Stimulated activated CD8-positive, alpha-beta memory T cell treated with anti-CD3 and anti-CD28 coated beads, Interleukin-12 subunit alpha, Interleukin-12 subunit beta, amount 100 ng/mL, for 24 hours (primary cell): Measurements from ENCODE around the gene ARFGAP1.
"Not testable (repeated sequence)": the region's sequence is repeated elsewhere in the genome, so short reads cannot be mapped to it uniquely, and the experiment has no call there.

Source experiments
- DNase-seq: peaks from one replicate; pipeline ENCODE4 v3.0.0-alpha.2; 2020; ENCODE audit errors: extremely low read depth

Gene ARFGAP1

DNA sequence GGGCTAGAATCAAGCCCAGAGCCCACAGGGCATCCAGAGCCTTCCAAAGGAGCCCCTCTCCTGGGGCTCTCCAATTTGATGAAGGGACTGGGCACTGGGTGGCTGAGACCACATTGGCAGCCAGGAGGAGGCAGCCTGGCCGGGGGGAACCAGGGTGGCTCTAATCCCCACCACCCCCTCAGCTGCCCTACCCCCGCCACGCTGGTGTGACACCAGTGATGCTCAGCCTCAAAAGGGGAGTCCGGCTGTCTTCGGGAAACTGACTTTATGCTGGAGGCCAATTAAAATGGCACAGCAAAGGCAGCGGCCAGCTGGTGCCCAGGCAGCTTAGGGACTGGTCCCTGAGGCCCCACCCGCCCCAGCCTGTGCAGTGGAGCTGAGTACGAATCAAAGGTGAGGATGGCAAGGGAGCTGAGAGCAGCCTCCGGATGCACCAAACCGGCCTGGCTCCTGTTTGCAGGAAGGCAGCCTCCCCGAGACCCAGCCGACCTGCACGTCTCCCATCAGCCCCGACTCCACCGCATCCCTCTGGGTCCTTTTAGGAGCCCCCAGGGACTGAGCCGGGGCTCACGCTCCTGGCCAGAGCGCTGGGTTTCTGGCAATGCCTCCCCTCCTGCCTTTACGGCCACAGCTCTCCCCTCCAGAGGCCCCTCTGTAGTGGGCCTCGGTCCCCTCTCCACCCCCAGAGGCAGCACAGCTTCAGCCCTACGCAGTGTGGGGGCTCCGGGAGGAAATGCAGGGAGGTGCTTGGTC lies 60.1 kb downstream of the ARFGAP1 start:
- no peak for DNase-seq

DNA sequence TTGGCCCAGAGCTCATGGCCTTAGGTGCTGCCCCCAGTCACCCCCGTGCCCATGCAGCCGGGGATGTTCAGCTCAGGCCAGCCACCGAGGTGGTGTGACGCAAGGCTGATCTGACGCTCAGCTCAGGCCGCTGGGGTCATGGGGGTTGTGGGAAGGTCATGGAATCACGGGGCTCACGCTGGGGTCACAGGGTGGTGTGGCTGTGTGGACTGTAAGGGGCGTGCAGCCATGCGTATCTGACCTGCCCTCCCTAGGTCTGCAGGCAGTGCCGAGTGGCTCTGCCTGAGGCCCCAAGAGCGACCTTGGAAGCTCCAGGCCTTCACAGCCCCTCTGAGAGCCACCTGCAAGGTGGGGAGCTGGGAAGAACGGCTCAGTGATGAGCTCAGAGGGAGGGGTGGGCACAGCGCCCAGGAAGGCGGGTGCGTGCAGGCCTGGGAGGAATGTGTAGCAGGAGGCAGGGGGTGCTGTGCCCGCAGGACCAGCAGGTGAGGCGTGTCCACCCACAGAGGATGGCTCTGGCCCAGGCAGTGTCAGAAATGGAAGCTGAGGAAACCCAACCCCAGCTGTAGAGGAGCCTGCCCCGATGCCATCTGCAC lies 60.7 kb downstream of the ARFGAP1 start:
- DNase-seq, result no peak

GRCh38 chr20:63334356-63334755 lies 61.7 kb downstream of the ARFGAP1 start:
- no peak for DNase-seq

DNA sequence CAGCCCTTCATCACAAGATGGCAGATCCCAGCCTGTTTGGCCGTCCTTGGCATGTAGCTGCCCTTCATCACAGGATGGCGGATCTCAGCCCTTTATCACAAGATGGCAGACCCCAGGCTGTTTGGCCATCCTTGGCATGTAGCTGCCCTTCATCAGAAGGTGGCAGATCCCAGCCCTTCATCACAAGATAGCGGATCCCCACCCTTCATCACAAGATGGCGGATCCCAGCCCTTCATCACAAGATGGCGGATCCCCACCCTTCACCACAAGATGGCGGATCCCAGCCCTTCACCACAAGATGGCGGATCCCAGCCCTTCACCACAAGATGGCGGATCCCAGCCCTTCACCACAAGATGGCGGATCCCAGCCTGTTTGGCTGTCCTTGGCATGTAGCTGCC lies 62.4 kb downstream of the ARFGAP1 start:
- not testable (repeated sequence) for DNase-seq

DNA sequence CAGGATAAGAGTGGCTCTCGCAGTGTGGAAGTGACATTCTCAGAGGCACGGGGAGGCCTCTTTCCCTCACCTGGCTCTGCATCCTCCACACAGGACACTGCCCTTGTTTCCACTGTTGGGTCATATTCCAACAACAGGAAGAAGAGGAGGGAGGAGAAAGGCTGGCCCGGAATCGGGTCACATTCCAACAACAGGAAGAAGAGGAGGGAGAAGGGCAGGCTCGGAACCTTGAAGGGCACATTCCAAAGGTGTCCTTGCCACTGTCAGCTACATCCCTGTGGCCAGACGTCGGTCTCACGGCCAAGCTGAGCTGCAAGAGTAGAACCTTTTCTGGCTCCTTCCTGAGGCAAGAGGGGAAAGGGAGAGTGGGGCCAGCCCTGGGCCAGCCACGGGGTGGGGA lies 63.1 kb downstream of the ARFGAP1 start:
- no peak for DNase-seq

- DNase-seq, result no peak
These were observed 63.7 kb downstream of the ARFGAP1 start for GRCh38 chr20:63336232-63336752.

DNA sequence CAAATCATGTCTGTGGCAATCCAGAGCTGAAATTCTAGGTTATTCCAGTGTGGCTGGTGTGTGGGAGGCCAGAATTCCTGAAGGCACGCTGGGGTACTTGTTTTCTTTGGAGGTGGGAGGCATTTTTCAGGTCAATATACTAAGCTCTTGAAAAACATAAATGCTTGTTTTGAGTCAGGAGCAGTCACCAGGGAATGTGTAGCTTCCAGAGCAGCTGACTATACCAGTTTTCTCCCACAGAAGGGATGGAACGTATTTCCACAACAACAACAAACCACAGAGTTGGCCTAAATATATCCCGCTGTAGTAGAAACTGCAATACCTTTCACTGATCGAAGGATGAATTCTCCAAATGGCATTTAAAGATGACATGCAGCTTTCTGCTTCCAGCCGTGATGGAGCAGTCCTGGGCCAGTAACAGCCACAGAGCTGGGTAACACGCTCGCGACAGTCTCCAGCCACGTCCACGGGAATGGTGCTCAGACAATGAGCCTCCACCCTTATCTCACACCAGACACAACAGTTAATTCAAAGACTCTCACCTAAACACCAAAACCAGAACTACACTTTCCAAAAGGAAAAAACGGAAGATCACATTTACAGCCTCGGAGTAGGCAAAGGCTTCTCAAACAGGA lies 65.3 kb downstream of the ARFGAP1 start:
- DNase-seq, result no peak
